Endothelial cell of umbilical vein (primary cell): ENCODE data around the gene KCNC4.

Experiments
- CTCF ChIP-seq, 2 donors: IDR thresholded peaks; 1 replicate in 1 of 2; 2 replicates in 1 of 2; pipeline ENCODE4 v1.5.1; 2011; ENCODE audit warnings: low read length in 2 of 2, mild to moderate bottlenecking in 2 of 2, moderate library complexity in 2 of 2, control low read depth in 1 of 2, inconsistent platforms in 1 of 2, low read depth in 1 of 2; ENCODE audit not compliant: insufficient read depth in 1 of 2; ENCODE audit errors: extremely low read depth in 1 of 2
- EZH2 ChIP-seq: IDR thresholded peaks from 2 replicates; pipeline ENCODE4 v1.6.1; 2012; ENCODE audit warnings: borderline replicate concordance, low read depth, mild to moderate bottlenecking, moderate library complexity, low read length, inconsistent platforms; ENCODE audit not compliant: severe bottlenecking
- POLR2A ChIP-seq: IDR thresholded peaks from 2 replicates; pipeline ENCODE4 v1.6.1; 2012; ENCODE audit warnings: low read depth, mild to moderate bottlenecking, control low read depth, low read length

DNA sequence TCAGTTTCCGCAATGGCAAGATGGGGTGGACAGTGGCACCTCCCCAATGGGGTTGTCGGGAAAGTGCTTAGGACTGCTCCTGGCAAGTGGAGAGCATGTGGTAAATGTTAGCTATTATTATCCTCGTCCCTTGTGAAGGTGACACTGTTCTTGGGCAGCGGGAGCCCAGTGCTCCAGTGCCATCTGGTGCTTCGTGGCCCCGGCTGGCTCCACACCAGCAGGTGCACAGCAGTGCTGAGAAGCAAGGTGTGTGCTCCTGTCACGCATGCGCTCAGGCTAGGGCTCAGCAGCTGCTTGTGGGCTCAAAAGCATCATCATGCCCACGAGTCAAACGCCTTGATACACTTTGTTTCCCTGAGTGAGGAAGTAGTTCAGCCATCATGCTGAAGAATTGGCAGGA lies 24.9 kb upstream of the KCNC4 start:
- TF ChIP-seq EZH2 (no peak), CTCF (IDR thresholded peaks at IDR 0.05; ENCODE audit: extremely low read depth in 1 of 2, insufficient read depth in 1 of 2, low read depth in 1 of 2, low read length in 2 of 2) (no peak), POLR2A (no peak)
